ENCODE measurements around the gene SHISAL1. TPM values are rescaled to one million over a fixed set of nuclear protein-coding genes. Genes with fewer than 3 reads are reported as not detected.

SHISAL1 gene
- polyA plus RNA-seq, 3 donors, result 1.8 to 2.4 (median 2.3) TPM

GRCh38 chr22:44281768-44282637 is 30.7 kb downstream of the SHISAL1 start:
- DNase-seq (ENCODE audit: low read depth in 3 of 3, low spot score in 2 of 3), result no peak

- no peak for DNase-seq (ENCODE audit: low read depth in 3 of 3, low spot score in 2 of 3)
Observed at GRCh38 chr22:44280665-44281188, 32.0 kb downstream of the SHISAL1 start.

- no peak for DNase-seq (ENCODE audit: low read depth in 3 of 3, low spot score in 2 of 3)
Observed at GRCh38 chr22:44279069-44279360, 33.7 kb downstream of the SHISAL1 start.

GRCh38 chr22:44278243-44279068 is 34.3 kb downstream of the SHISAL1 start:
- no peak for DNase-seq (ENCODE audit: low read depth in 3 of 3, low spot score in 2 of 3)

GRCh38 chr22:44277386-44278135 is 35.2 kb downstream of the SHISAL1 start:
- no peak for DNase-seq (ENCODE audit: low read depth in 3 of 3, low spot score in 2 of 3)

- no peak for DNase-seq (ENCODE audit: low read depth in 3 of 3, low spot score in 2 of 3)
Observed at GRCh38 chr22:44276706-44277356, 35.9 kb downstream of the SHISAL1 start.

DNA sequence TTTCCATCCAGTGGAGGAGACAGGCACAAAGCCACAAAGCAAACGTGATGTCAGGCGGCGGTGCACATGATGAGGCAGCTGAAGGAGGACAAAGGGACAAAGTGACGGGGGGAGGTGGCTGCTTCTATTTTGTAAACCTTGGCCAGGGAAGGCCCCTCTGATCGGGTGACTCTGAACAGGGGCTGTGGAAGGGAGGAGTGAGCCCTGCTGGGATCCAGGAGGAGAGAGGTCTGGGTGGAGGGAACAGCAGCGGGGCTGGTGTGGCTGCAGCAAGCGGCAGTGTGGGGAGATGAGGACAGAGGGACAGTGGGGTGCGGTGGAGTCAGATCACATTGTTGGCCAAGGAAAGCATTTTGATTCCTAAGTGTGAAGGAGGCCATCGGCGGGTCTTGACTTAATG is 36.7 kb downstream of the SHISAL1 start:
- no peak for DNase-seq (ENCODE audit: low read depth in 3 of 3, low spot score in 2 of 3)

DNA sequence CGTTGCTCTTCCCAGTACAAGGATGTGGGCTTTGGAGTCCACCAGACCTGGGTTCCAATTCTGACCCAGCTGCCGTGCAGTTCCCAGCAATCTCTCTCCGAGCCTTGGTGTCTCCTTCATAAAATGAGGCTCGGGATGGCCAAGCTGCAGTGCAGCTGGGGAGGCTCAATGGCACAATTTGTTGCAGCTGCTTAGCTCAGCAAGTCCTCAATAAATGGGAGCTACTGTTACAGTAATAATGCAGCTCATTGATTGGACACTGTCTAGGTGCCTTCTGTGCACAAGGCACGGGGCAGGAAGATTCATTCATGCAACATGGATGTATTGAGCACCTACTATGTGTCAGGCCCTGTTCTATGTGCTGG is 37.1 kb downstream of the SHISAL1 start:
- no peak for DNase-seq (ENCODE audit: low read depth in 3 of 3, low spot score in 2 of 3)

DNA sequence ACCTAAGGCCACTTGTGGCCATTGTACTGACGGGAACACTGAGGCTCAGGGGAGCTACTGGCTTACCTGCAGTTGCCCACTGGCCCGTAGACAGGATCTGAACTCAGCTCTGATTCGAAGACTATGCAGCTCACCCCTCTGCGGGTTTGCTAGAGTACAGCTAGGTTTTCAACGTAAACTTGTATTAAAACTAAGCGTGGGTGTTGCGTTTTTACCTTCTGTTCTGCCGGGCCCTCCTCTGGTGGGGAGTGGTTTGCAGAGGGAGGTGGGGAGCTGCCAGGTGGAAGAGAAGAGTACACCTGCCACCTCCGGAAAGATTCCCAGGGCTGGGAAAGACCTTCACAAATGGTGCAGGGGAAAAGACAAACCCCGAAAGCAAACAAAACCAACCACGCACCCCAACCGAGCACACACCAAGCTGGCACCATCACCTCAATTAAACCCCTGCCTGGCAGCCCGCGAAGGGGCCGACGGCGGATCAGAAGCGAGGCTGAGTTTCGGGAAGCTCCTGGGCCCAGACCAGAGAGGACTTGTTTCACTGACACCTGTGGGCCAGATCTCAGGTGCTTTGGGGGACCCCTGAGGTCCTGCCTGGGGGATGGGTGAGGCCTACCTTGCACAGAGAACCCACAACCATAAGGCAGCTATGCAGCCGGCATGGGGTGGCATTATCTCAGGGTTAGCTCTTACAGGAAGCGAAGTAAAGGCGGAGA is 37.7 kb downstream of the SHISAL1 start:
- DNase-seq (ENCODE audit: low read depth in 3 of 3, low spot score in 2 of 3), result no peak

DNA sequence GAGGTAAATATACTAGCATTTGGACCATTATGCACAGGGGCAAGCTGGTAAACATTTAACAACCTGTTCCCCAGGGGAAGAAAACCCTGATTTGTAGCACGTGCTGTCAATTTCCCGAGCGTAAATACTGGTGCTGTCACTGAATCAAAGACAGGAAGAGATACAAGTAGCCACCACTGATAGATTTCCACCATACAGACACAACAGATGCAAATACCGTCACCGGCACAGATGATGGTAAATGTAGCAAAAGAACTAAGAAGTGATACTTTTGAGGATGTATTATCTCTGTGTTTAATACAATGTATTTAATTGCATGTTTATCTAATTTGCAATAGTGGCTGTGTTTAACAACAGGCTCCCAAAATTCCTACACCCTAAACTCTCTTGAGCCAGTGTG is 39.6 kb downstream of the SHISAL1 start:
- DNase-seq (ENCODE audit: low read depth in 3 of 3, low spot score in 2 of 3), result no peak

- DNase-seq (ENCODE audit: low read depth in 3 of 3, low spot score in 2 of 3), result no peak
Observed at GRCh38 chr22:44272401-44272771, 40.4 kb downstream of the SHISAL1 start.

- DNase-seq (ENCODE audit: low read depth in 3 of 3, low spot score in 2 of 3), result no peak
Observed at GRCh38 chr22:44271732-44272400, 40.9 kb downstream of the SHISAL1 start.

DNA sequence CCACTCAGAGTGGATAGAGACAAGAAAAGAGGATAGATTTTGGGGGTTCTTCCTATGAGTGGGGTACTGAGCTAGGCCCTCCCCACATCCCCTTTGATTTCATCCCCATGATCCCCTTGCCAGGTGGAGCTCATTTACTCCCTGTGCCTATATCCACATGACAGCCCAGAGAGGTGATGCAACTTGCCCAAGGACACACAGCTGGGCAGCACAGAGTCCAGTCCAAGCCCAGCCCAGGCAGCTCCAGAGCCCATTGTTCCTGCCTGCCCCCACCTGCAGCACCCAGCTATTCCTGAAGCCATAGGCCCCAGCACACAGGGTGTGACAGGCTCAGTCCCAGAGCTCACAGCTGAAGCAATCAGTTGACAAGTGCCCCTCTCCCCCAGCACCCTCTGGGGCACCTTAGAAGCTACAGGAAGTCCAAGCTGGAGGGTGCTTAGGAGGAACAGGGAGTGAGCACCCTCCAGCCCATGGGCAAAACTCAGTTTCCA is 41.7 kb downstream of the SHISAL1 start:
- no peak for DNase-seq (ENCODE audit: low read depth in 3 of 3, low spot score in 2 of 3)

- no peak for DNase-seq (ENCODE audit: low read depth in 3 of 3, low spot score in 2 of 3)
Observed at GRCh38 chr22:44270556-44270880, 42.2 kb downstream of the SHISAL1 start.

DNA sequence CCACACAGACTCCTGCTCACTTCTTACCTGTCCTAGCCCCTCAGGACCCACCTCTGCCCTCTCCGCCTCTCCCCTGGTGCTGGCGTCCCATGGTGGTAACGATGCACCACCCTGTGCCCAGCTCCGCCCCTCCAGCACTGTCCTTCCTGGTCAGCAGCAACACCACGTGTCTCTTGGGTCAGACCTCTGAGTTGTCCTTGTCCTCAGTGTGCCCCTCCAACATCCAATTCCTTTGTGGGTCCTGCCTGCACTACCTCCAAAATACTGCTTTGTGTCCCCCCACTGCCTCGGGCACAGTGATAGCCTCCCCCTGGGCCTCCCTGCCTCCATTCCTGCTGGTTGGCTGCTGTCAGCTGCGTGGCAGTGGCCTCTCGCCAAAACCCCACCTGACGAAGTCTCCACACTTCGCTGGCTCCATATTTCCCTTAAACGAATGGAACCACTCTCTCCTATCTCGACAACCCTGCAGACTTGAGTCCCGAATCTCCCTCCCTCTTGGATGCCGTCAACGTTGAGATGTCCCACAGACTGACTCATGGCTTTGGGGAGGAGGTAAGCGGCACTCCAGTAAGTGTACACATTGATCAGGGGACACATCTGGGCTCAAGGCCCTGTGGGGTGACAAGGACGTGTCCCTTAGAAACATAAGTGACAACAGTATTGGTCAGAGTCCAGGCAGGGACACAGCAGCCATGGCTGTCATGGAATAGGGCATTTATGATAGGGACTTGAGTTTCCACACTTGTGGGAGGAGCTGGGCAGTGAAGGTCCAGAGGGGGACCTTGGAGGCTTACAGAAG is 42.8 kb downstream of the SHISAL1 start:
- no peak for DNase-seq (ENCODE audit: low read depth in 3 of 3, low spot score in 2 of 3)

DNA sequence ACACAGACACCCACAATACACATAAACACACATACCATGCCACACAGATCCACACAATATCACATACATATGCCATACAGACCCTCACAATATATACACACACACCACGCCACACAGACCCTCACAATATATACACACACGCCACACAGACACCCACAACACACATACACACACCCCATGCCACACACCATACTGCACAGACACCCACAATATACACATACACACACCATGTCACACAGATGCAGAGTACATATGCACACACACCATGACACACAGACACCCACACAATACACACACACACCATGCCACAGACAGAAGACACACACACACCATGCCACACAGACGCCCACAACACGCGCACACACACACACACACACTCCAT is 43.6 kb downstream of the SHISAL1 start:
- no peak for DNase-seq (ENCODE audit: low read depth in 3 of 3, low spot score in 2 of 3)

GRCh38 chr22:44268431-44269116 is 44.2 kb downstream of the SHISAL1 start:
- no peak for DNase-seq (ENCODE audit: low read depth in 3 of 3, low spot score in 2 of 3)

DNA sequence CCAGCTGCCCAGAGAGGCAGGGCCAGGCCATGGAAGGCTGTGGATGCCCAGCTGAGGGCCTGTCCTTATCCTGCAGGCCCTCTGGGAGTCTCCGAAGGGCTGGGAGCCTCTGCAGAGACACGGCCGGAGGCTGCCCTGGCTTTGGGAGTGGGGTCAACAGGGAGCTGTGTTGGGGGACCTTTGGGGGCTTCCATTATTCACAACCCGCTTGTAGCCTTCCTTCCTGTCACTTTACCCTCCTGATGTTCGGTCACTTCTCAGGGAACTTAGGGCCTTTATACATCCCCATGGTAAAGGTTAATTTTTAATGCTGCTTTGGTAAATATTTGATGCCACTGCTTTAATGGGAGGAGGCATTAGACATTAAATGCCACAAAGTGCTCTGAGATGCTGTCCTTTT is 44.9 kb downstream of the SHISAL1 start:
- DNase-seq (ENCODE audit: low read depth in 3 of 3, low spot score in 2 of 3), result no peak
